ENCODE results near the gene DPRX.

The DPRX gene

GRCh38 chr19:53631949-53632407 lies at the start of gene DPRX:
Gene DPRX (plus strand): TSS chr19:53631999. CDS start chr19:53632107, 108 bp downstream.
- DNase-seq, result no peak

- no peak for DNase-seq
These were observed 48.6 kb upstream of the DPRX start for GRCh38 chr19:53583181-53583580.

- no peak for DNase-seq
These were observed 45.5 kb upstream of the DPRX start for GRCh38 chr19:53586277-53586691.

GRCh38 chr19:53594811-53595509 lies 36.8 kb upstream of the DPRX start:
- no peak for DNase-seq

GRCh38 chr19:53595510-53595867 lies 36.3 kb upstream of the DPRX start:
- DNase-seq, result no peak

- no peak for DNase-seq
These were observed 35.7 kb upstream of the DPRX start for GRCh38 chr19:53596056-53596455.

GRCh38 chr19:53597023-53597422 lies 34.8 kb upstream of the DPRX start:
- DNase-seq, result no peak

- DNase-seq, result no peak
These were observed 33.4 kb upstream of the DPRX start for GRCh38 chr19:53598361-53598760.

GRCh38 chr19:53600217-53600616 lies 31.6 kb upstream of the DPRX start:
- DNase-seq, result no peak

GRCh38 chr19:53606031-53606430 lies 25.8 kb upstream of the DPRX start:
- DNase-seq, result no peak

- no peak for DNase-seq
These were observed 23.4 kb upstream of the DPRX start for GRCh38 chr19:53608381-53608780.

- no peak for DNase-seq
These were observed 18.9 kb upstream of the DPRX start for GRCh38 chr19:53612762-53613526.

- no peak for DNase-seq
These were observed 9.7 kb upstream of the DPRX start for GRCh38 chr19:53621885-53622740.

GRCh38 chr19:53624771-53625545 lies 6.8 kb upstream of the DPRX start:
- no peak for DNase-seq

- DNase-seq, result no peak
These were observed 5.3 kb upstream of the DPRX start for GRCh38 chr19:53626486-53626885.

- DNase-seq, result no peak
These were observed 4.8 kb upstream of the DPRX start for GRCh38 chr19:53626976-53627375.

- DNase-seq, result no peak
These were observed 3.0 kb downstream of the DPRX start for GRCh38 chr19:53634768-53635167.

- no peak for DNase-seq
These were observed 7.7 kb downstream of the DPRX start for GRCh38 chr19:53639471-53639870.

GRCh38 chr19:53642381-53643099 lies 10.7 kb downstream of the DPRX start:
- DNase-seq, result no peak

- no peak for DNase-seq
These were observed 12.4 kb downstream of the DPRX start for GRCh38 chr19:53644061-53644816.

GRCh38 chr19:53646144-53646543 lies 14.3 kb downstream of the DPRX start:
- DNase-seq, result no peak

All from activated gamma-delta T cell treated with Interleukin-2 at 50 U/mL for 16 hours (primary cell).